GM12801 (cell line): ENCODE results near the gene SGPP1.

Experiments used
- CTCF ChIP-seq: IDR thresholded peaks from one replicate; pipeline ENCODE4 v1.5.1; 2011; ENCODE audit warnings: control low read depth; ENCODE audit not compliant: insufficient read length; ENCODE audit errors: extremely low read depth

The SGPP1 gene

GRCh38 chr14:63727736-63728728 is at the start of gene SGPP1:
Gene SGPP1 (minus strand): TSS chr14:63728065. CDS start chr14:63727944, 121 bp downstream.
- TF ChIP-seq CTCF: no peak

GRCh38 chr14:63777024-63777423 is 49.2 kb upstream of the SGPP1 start:
- TF ChIP-seq CTCF: no peak

GRCh38 chr14:63773504-63773903 is 45.6 kb upstream of the SGPP1 start:
- TF ChIP-seq CTCF: no peak

- no peak for TF ChIP-seq CTCF
These were observed 42.4 kb upstream of the SGPP1 start for GRCh38 chr14:63770187-63770807.

- no peak for TF ChIP-seq CTCF
These were observed 38.7 kb upstream of the SGPP1 start for GRCh38 chr14:63766611-63767010.

- no peak for TF ChIP-seq CTCF
These were observed 36.8 kb upstream of the SGPP1 start for GRCh38 chr14:63764620-63765139.

- TF ChIP-seq CTCF: no peak
These were observed 36.2 kb upstream of the SGPP1 start for GRCh38 chr14:63764103-63764502.
